Caki2 (cell line): Measurements from ENCODE around the gene MYH13. TPM values are rescaled to one million over a fixed set of nuclear protein-coding genes. Genes with fewer than 3 reads are reported as not detected.

Experiments
- DNase-seq: peaks from one replicate; pipeline ENCODE4 v3.0.0-alpha.2; 2015; ENCODE audit warnings: low read depth
- in situ Hi-C: cut with HindIII; loops from 2 replicates; pipeline ENCODE4 v1.10.0; 2016; ENCODE audit warnings: low sequenced_read_pairs, low pct_unique_long_range_greater_than_20kb, mixed read lengths
- total RNA-seq: library from RNA; depleted of rRNA; stranded (reverse); fragments of >200 nt; shearing (Covaris generic); gene quantifications from 2 replicates; pipeline ENCODE4 v1.2.3, GENCODE V29; 2014; ENCODE audit warnings: low replicate concordance; rRNA removed

Gene MYH13
- total RNA-seq, result not detected in 2 replicates

DNA sequence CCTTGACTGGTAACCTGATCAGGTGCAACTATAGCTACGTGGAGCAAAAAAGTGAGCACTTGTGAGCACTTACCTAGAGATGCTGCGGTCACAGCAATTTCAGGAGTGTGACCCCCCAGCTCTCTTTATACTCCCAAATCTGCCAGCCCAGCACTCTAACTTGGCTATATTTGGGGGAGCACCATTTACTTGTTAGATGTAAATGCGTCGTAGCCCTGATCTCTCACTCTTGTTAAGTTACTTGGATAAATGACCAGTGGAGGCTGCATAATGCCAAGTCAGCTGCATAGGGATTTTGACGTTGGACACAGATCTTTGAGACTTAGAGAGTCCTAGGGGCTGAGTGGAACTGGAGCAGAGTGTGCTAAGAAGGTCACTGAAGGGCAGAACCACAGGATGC, at the start of gene MYH13:
TSS of gene MYH13 (minus strand) at position 101 of the 400 bp plus-strand sequence. CDS start 8,476 bp downstream, outside the sequence.
- in situ Hi-C loops, result no loop called here
- DNase-seq, result no peak

DNA sequence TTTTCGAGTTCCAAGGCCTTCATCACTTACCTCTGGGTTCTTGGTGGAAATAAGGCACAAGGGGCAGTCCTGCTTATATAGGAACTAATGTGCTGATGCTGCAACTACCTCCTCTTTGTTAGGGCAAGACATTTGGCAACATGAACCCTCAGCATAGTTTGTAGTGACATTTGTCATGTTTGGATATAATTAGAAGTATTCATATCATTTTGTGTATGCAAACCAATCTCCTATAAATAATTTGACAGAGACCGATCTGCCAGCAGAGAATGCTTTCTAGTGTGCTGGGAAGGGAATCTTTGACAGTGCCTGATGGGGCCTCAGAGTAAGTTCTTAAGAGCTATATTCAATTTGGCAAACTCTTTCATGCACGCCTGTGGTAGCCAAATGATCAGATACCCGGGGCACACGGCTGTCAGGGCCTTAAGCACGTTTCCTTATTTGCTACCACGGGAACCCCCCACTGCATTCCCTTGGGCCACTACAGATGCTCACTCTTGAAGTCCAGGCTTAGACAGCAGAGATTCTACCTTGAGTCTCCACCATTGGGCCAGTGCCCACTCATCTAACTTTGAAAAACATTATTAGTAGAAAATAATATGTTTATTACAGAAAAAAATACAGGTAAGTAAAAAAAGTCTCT, 49.2 kb upstream of the MYH13 start, which contains the start of gene MYH8:
TSS of gene MYH8 (minus strand) at position 51 of the 643 bp plus-strand sequence. CDS start 1,723 bp downstream, outside the sequence.
- no peak for DNase-seq
- in situ Hi-C loops, result no loop called here

DNA sequence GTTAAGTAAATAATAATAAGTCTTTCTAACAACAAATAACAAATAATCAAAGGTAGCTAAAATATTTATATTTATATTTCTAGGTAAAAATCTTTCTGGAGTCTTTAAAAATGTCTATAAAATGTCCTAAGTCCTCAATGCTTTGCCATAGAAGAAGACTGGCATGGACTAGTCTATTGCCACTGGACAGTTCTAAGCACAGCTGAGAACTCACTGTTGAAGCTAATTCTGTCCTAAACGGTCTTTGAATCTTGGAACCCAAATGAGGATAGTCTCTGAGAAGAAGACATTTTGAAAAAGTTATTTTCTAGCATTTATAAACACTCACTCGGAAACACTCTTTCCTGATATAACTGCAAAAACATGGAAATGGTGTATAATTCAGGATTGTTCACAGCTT, 48.4 kb upstream of the MYH13 start:
- DNase-seq, result no peak
- in situ Hi-C loops, result no loop called here

DNA sequence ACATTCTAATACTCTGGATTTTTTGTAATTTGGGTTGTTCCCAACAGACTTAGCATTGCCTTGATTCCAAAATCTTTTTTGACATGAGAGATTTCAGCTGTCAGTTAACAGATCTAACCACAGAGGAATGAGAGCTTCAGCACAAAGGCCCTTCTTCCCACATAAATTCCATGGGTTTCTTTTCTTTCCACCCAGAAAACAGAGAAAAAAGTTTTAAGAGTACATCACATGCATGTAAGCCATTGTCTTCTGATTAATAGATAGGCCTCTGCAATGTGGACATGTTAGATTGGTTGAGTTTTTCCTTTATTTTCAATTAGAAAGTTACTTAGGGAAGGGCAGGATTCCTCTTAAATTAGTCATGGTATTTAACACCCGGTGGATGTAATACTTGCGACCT, 48.0 kb upstream of the MYH13 start:
- in situ Hi-C loops, result no loop called here
- DNase-seq, result no peak

DNA sequence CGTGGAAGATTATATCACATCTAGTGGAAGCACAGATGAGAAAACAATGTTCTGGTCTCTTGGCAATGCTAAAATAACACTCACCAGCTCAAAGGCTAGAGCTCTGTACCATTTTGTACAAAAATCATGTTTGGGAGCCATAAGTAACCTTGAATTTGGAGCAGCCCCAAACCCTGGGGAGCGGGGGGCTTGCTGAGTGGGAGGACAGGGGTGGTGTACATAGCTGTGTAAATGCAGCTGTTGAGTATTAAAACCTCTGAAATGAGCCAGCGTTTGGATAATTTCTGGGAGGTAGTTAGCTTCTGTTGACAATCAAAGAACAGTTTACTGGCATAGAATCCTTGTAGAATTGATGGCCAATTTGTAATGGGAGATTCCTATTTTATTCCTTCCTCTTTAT, 44.6 kb upstream of the MYH13 start:
- in situ Hi-C loops, result no loop called here
- no peak for DNase-seq

DNA sequence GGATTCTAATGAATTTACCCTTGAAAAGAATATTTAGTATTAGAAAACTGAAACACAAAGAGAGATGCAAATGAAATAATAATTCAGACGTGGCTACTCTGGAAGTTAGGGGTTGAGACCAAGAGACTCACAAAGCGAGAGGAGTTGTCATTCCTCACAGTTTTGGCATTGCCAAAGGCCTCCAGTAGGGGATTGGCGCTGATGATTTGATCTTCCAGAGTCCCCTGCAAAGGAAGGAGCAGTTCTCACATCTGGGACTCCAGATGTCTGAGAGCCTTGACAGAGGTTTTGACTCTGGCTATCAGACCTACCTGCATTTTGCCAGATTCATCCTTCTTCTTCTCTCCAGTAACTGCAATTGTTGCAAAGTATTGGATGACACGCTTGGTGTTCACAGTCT, 42.4 kb upstream of the MYH13 start:
- no peak for DNase-seq
- in situ Hi-C loops, result no loop called here

DNA sequence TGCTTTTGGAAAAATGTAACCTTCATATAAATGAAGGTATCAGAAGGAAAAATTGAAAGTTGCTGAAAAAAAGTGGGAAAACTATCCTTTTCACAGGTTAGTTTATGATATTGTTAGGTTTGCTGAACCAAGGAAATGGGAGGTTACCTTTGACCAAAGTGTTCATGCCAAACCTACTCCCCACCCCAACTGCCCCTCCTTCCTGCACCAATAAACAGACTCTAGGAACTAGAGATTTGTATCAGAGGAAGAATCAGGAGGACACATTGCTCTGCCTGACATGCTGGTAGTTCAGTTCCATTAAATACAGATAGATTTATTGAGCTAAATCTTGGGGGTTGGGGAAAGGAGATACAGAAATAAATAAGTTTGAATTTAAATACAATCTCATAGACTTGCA, 30.8 kb upstream of the MYH13 start:
- DNase-seq, result no peak
- in situ Hi-C loops, result no loop called here

DNA sequence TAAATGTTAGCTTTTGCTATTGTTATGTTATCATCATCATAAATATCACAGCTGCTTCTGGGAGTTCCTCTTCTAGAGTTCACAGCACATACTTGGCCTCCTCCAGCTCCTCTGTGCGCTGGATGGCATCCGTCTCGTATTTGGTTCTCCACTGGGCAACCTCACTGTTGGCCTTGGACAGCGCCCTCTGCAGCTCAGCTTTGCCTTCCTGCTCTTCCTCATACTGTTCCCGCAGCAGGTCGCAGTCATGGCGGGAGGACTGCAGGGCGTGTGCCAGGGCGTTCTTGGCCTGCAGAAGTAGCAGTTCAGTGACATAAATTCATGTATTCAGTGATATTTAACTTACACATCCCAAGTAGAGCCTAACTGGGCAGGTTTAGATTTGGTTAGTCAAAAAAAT, 25.5 kb upstream of the MYH13 start:
- in situ Hi-C loops, result no loop called here
- no peak for DNase-seq

DNA sequence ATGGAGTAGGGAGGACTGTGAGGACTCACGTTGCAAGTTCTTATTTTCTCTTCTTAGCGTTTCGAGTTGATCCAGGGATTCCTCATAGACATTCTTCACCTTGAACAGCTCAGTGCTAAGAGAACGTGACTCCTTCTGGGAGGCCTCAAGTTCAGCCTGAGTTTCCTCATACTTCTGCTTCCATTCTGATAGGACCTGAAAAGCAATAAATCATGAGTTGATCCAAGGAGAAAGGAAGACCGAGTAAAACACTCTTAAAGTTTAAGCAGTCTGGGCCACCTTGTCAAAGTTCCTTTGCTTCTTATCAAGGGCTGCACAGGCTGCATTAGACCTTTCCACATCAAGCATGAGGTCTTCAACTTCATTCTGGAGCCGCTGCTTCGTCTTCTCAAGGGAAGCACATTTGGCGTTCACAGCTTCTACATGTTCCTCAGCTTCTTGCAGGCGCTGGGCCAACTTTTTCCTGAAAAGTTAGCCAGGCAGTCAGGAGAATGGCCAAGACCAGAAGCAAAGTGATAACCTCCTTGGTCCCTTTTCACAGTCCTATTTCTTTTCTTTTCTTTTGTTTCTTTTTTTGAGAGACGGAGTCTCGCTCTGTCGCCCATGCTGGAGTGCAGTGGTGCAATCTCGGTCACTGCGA, 23.8 kb upstream of the MYH13 start:
- in situ Hi-C loops, result no loop called here
- DNase-seq, result no peak

DNA sequence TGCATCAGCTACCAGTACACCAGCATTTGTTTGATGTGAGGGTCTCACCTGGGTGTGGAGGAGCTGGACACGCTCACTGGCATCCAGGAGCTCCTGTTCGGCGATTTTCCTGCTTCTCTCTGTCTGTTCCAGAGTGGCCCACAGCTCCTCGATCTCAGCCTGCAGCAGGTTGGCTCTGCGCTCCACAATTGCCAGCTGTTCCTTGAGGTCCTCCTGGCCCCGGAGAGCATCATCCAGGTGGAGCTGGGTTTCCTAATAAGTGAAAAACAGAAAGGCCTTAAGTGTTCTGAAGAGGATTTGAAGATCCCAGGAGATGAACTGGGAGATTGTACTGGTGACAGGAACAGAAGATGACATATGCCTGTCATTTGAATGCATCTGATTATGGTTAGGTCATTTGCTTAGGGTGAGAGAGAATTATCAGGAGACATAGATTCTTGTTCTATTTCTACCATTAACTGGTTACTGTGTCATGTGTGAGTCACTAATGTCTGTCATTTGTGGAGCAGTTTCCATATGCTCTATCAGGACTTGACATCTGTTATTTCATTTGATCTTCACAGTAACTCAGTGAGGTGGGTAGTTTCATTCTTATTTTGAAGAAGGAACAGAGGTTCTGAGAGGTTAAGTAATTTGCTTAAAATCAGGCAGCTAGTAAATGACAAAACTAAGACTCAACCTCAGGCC, 21.5 kb upstream of the MYH13 start:
- no peak for DNase-seq
- in situ Hi-C loops, result no loop called here

DNA sequence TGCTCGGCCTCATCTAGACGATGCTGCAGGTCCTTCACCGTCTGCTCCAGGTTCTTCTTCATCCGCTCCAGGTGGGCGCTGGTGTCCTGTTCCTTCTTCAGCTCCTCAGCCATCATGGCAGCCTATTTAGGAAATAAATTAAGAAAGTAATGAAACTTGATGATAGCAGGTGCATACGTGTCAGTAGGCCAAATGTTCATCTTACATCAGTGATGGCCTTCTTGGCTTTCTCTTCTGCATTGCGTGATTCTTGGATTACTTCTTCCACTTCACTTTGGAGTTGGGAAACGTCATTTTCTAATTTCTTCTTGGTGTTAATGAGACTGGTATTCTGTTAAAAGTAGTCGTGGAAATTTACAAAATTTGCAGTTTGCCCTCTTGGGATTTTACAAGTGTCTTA, 20.1 kb upstream of the MYH13 start:
- DNase-seq, result no peak

DNA sequence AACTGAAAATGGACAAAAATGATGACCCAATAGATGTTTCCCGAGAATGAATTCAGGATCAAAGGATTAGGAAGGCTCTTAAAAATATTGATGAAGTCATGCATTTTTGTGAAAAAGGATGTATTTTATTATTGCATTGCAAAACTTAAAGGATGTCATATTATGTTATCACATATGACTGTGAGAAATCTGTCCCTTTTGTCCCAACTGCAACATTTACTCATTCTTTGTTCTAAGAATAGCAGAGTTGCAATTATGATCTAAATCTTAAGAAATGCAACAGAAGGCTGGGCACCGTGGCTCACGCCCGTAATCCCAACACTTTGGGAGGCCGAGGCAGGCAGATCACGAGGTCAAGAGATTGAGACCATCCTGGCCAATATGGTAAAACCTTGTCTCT, 13.1 kb upstream of the MYH13 start:
- DNase-seq, result no peak
- in situ Hi-C loops, result no loop called here

More for the DNA sequence above, 20.1 kb upstream of the MYH13 start:
- in situ Hi-C loops, result no loop called here

DNA sequence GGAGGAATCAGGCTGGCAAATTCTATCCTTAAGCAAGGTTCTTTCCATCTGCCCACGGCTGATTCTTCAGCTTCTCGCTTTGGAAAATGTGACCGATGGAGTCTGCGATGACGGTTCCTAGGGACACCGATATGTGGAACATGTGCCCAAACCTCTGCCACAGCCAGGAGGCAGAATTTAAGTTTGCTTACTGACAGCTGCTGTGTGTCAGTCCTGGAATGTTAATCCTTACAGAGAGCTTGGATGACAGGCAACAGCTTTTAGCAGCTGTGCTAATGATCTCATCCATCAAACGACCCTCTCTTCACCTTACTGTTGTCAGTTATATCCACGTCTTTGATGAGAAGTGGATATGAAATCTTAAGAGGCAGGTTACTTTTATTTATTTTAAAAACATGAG, 11.4 kb upstream of the MYH13 start:
- in situ Hi-C loops, result no loop called here
- no peak for DNase-seq

DNA sequence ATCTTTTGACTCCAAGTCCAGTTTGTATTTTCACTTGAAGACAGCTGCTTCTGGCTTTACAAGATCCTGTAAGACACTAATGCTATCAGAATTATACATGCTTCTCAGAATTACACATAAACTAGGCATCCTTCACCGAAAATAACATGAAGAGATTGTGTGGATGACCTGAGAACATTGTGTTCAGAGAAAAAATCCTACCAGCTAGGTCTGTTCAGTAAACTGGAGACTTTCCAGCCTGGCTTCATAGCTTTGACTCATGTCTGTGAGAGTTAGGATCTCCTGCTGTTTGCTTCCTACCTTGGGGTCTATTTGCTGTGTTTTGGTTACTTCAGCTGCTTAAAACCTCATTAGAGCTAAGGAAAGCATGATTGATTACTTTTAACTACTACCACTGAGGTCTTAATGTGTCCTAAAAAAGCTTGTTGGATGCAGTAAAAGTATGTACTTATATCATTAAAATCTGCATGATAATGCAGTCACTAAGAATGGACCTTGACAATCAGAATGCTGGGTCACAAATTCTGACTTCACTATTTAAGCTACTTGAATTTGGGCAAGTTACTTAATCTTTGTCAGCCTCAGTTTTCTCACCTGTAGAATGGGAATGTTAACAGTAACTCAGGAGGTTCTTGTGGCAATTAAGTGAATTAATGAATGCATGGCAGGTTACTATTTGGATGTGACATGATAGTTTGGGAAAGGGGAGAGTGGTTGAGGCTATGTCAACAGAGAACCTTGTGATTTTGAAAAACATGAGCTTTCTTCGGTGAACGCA, 8.0 kb upstream of the MYH13 start:
- no peak for DNase-seq
- in situ Hi-C loops, result no loop called here

DNA sequence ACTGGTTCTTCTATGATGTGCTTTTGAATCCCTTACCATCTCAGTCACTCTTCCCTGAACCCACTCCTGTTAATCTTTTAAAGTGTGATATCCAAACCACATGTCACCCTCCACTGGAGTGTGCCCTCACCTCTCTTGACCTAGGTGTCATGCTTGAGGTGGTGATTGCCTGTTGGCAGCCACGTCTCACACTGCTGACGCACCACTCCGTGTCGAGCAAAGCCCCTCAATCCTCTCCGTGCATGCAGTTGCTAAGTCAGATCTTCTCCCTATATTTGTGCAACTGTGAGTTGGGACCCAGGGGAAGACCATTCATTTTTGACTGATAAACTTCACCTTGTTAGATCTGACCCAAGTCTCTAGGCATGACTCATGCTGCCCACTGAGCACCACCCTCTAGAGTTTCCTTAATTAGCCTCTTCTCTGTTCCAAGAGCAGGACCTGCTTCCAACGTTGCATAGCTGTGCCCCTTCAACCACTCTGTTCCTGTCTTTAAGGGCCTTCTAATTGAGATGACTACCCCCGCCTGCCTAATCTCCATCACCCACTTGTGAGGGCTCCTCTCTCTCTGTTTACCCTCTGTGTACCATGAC, 2.7 kb downstream of the MYH13 start:
- in situ Hi-C loops, result no loop called here
- DNase-seq, result peak; percentile 1

DNA sequence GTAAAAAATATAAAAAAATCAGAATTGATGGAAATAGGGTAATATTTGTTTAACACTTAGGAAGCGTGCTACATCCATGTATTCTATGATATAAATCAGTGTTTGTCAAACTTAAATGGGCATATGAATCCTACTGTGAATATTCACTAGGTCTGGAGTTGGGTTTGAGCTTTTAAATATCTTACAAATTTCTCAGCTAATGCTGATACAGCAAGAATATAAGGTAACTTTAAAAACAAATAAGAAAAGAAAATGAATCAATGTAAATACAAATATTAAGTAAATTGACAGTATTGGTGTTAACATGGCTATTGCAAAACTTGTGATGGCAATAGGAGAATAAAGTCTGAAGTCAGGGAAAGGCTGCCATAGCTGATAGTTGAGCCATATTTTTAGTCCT, 3.6 kb downstream of the MYH13 start:
- DNase-seq, result no peak
- in situ Hi-C loops, result no loop called here

DNA sequence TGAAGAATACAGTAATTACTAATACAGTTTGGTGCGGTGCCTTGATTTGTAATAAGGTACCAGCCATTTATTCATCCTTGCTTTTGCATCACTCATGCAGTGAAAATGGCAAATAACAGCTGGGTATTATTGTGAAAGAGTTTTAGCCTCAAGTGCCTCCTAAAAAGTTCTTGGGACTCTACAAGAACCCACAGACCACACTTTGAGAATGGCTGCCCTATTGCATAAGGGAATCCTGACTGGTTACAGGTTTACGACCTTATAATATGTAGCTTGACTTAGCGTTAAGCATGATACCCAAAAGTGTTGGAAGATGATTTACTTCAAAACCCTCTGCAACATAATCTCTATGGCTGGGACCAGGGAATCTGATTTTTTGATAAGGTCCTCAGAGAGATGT, 4.2 kb downstream of the MYH13 start:
- in situ Hi-C loops, result no loop called here
- no peak for DNase-seq

DNA sequence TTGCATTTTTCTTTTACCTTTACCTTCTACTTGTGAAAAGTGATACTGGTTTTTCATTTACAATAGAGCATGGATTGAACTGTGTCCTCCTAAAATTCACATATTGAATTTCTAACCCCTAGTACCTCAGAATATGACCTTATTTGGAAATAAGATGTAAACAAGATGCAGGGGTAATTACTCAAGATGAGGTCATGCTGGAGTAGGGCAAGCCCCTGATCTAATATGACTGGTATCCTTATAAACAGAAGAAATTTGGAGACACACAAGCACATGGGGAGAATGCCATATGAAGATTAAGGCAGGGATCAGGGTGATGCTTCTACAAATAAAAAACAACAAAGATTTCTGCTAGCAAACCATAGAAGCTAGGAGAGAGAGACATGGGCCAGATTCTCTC, 12.2 kb downstream of the MYH13 start:
- DNase-seq, result no peak
- in situ Hi-C loops, result no loop called here
